Chondrocyte (in vitro differentiated cells): ENCODE data around the gene SLC2A13. TPM values are rescaled to one million over a fixed set of nuclear protein-coding genes. Genes with fewer than 3 reads are reported as not detected.
"Not testable (repeated sequence)": the region's sequence is repeated elsewhere in the genome, so short reads cannot be mapped to it uniquely, and the experiment has no call there.

ENCODE experiments used
- DNase-seq: peaks from one replicate; pipeline ENCODE4 v3.0.0; 2021; ENCODE audit warnings: mixed read lengths, low spot score
- H3K27ac Mint-ChIP-seq: one replicate; pipeline ENCODE4 v1.8.0; 2021; ENCODE audit warnings: mild to moderate bottlenecking, moderate library complexity, mixed read lengths; ENCODE audit not compliant: unreplicated experiment
- H3K27me3 Mint-ChIP-seq: 2 replicates; pipeline ENCODE4 v1.8.0; 2021; ENCODE audit warnings: low read depth, mixed read lengths
- H3K36me3 Mint-ChIP-seq: 2 replicates; pipeline ENCODE4 v1.8.0; 2021; ENCODE audit warnings: low read depth, mixed read lengths
- H3K4me1 Mint-ChIP-seq: 2 replicates; pipeline ENCODE4 v1.8.0; 2021; ENCODE audit warnings: low read depth, mild to moderate bottlenecking, mixed read lengths
- H3K4me3 Mint-ChIP-seq: one replicate; pipeline ENCODE4 v1.8.0; 2021; ENCODE audit warnings: mild to moderate bottlenecking, moderate library complexity, mixed read lengths; ENCODE audit not compliant: unreplicated experiment
- H3K9me3 Mint-ChIP-seq: 2 replicates; pipeline ENCODE4 v1.8.0; 2021; ENCODE audit warnings: low read depth, mixed read lengths
- CTCF ChIP-seq: fragments of 200-600 bp; sonication (generic); IDR thresholded peaks from 2 replicates; pipeline ENCODE4 v1.5.0; 2021; ENCODE audit warnings: antibody characterized with exemption, mild to moderate bottlenecking, moderate library complexity
- total RNA-seq: library from RNA; stranded (reverse); gene quantifications from 3 replicates; pipeline ENCODE4 v1.2.1, GENCODE V29; 2021

The SLC2A13 gene
- total RNA-seq, 1 donor from 2014 or later: 14.4 TPM

GRCh38 chr12:39813776-39814175, 292.1 kb downstream of the SLC2A13 start:
- H3K4me3 Mint-ChIP-seq: no peak overlapping the region
- peaks cover 11% of the 10 kb centered on the region for H3K9me3 Mint-ChIP-seq
- peaks cover 1% of the 10 kb centered on the region for H3K36me3 Mint-ChIP-seq
- H3K27me3 Mint-ChIP-seq: no peaks in the 10 kb centered on the region
- DNase-seq: no peak
- TF ChIP-seq CTCF: no peak
- H3K4me1 Mint-ChIP-seq: peaks cover 6% of the 10 kb centered on the region
- no peak overlapping the region for H3K27ac Mint-ChIP-seq

- peaks cover 11% of the 10 kb centered on the region for H3K9me3 Mint-ChIP-seq
- peak; percentile 41 for DNase-seq
- not testable (repeated sequence) for H3K36me3 Mint-ChIP-seq, H3K4me1 Mint-ChIP-seq, H3K4me3 Mint-ChIP-seq, H3K27ac Mint-ChIP-seq, H3K27me3 Mint-ChIP-seq
Measured at GRCh38 chr12:39812456-39812855, 293.4 kb downstream of the SLC2A13 start.

- peak; percentile 36 for TF ChIP-seq CTCF
- DNase-seq: no peak
- no peaks in the 10 kb centered on the region for H3K27me3 Mint-ChIP-seq
Measured at GRCh38 chr12:39807043-39807442, 298.8 kb downstream of the SLC2A13 start.

GRCh38 chr12:39805651-39806050, 300.2 kb downstream of the SLC2A13 start:
- Mint-ChIP-seq H3K4me1 (no peaks in the 10 kb centered on the region), H3K4me3 (no peak overlapping the region), H3K27me3 (no peaks in the 10 kb centered on the region), H3K9me3 (peaks cover 8% of the 10 kb centered on the region), H3K27ac (no peak overlapping the region), H3K36me3 (peaks cover 1% of the 10 kb centered on the region)
- DNase-seq: no peak
- TF ChIP-seq CTCF: no peak

More at GRCh38 chr12:39807043-39807442, 298.8 kb downstream of the SLC2A13 start:
- no peak overlapping the region for H3K27ac Mint-ChIP-seq
- H3K9me3 Mint-ChIP-seq: peaks cover 11% of the 10 kb centered on the region
- peaks cover 1% of the 10 kb centered on the region for H3K36me3 Mint-ChIP-seq
- H3K4me3 Mint-ChIP-seq: no peak overlapping the region
- no peaks in the 10 kb centered on the region for H3K4me1 Mint-ChIP-seq

GRCh38 chr12:39804898-39805297, 301.0 kb downstream of the SLC2A13 start:
- Mint-ChIP-seq H3K27ac (no peak overlapping the region), H3K27me3 (no peaks in the 10 kb centered on the region), H3K4me3 (no peak overlapping the region), H3K36me3 (no peaks in the 10 kb centered on the region), H3K9me3 (peaks cover 4% of the 10 kb centered on the region), H3K4me1 (no peaks in the 10 kb centered on the region)
- no peak for TF ChIP-seq CTCF
- DNase-seq: no peak

- H3K4me3 Mint-ChIP-seq: no peak overlapping the region
- H3K36me3 Mint-ChIP-seq: no peaks in the 10 kb centered on the region
- H3K9me3 Mint-ChIP-seq: peaks cover 4% of the 10 kb centered on the region
- H3K4me1 Mint-ChIP-seq: no peaks in the 10 kb centered on the region
- H3K27me3 Mint-ChIP-seq: no peaks in the 10 kb centered on the region
- no peak overlapping the region for H3K27ac Mint-ChIP-seq
- DNase-seq: no peak
- no peak for TF ChIP-seq CTCF
Measured at GRCh38 chr12:39804479-39804878, 301.4 kb downstream of the SLC2A13 start.
